GM19468 (cell line): ENCODE data around the gene NMUR2.

Experiments
- ATAC-seq: cut with Tn5 transposase; IDR thresholded peaks from one replicate; pipeline ENCODE4 v1.9.1; 2021; ENCODE audit warnings: mild to moderate bottlenecking, moderate library complexity, moderate number of reproducible peaks; ENCODE audit not compliant: unreplicated experiment; ENCODE audit errors: extremely low read depth

Gene NMUR2

DNA sequence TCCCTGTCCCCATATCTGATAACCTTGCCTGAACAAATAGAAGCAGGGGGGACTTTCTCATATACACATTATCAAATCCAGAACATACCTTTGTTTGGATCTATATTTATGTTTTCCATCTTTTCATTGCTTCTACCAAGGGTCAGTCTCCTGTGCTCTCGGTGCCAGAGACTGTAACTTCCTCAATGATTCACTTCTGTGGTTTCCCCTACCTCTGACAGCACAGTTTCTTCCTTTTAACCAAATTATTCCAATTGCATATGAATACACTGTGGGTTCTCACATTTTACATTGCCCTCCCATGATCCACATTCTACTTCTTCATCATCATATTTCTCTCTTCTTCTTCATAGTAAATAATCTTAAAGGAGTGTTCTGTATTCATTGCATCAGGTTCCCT is 32.2 kb downstream of the NMUR2 start:
- ATAC-seq = no peak

DNA sequence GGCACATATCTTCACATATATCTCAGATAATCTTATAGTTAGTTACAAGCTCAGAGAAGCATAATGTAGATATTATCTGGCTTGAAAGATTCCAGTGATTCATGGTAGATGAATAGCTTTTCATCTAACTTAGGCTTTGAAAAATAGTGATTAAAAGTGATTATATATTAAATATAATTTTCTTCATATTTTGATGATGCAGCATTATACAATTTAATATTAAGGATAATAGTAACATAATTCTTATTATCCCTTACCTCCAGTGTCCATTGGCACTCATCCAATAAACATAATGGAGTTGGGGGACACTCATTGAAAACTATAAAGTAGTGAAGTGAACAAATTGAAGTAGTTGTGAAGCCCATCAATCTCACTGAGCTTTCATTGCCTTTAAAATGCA is 35.8 kb downstream of the NMUR2 start:
- ATAC-seq = no peak

DNA sequence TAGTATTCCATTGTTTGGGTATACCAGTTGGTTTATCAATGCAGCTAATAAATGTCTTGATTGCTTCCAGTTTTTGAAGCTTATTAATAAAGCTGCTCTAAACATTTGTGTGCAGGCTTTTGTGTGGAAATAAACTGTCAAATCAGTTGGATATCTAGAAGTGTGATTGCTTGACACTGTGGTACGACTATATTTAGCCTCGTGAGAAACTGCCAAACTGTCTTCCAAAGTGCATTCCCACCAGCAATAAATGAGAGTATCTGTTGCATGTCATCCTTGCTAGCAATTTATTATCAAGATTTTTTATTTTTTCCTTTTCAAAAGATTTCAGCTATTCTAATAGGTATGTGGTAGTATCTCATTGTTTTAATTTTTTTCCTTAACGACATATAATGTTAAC is 37.5 kb downstream of the NMUR2 start:
- ATAC-seq = no peak

DNA sequence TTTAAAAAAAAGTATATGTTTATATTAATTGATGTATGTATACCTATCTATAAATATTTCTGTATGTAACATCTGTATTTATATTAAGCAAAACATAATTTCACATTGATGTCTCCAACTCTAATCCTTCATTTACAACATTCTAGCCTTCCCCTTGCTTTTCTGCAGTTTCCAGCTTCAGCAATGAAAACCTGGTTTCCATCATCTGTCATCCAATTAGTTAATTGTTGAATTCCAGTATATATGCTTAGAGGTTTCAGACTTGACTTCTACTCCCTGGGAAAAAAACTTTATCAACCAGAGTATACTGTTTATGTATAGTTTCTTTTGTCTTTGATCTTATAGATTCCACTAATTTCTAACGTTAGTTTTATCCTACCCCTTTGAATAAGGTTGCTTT is 38.4 kb downstream of the NMUR2 start:
- ATAC-seq = no peak

DNA sequence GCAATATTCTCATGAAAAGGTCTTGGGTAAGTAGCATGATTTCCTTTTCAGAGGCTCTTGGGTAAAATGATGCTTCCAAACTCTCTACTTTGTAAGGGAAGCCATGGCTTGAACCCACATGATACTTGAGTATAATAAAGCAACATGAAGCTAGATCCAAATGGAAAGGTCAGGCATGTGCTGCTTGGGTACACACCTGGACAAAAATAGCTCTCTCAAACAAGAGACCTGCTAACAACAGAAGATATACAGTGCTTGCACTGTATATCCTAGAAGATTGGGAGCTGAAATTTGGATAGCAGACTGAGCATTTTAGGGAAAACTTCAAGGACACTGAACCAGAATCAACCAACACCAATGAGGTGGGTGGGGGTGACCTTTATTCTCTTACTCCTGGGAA is 40.2 kb downstream of the NMUR2 start:
- no peak for ATAC-seq

DNA sequence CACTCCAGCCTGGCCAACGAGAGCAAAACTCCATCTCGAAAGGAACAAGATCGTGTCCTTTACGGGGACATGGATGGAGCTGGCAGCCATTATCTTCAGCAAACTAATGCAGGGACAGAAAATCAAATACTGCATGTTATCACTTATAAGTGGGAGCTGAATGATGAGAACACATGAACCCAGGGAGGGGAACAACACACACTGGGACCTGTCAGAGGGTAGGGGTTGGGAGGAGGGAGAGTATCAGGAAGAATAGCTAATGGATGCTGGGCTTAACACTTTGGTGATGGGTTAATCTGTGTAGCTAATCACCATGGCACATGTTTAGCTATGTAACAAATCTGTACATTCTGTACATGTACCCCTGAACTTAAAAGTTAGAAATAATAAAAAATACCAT is 40.9 kb downstream of the NMUR2 start:
- no peak for ATAC-seq

DNA sequence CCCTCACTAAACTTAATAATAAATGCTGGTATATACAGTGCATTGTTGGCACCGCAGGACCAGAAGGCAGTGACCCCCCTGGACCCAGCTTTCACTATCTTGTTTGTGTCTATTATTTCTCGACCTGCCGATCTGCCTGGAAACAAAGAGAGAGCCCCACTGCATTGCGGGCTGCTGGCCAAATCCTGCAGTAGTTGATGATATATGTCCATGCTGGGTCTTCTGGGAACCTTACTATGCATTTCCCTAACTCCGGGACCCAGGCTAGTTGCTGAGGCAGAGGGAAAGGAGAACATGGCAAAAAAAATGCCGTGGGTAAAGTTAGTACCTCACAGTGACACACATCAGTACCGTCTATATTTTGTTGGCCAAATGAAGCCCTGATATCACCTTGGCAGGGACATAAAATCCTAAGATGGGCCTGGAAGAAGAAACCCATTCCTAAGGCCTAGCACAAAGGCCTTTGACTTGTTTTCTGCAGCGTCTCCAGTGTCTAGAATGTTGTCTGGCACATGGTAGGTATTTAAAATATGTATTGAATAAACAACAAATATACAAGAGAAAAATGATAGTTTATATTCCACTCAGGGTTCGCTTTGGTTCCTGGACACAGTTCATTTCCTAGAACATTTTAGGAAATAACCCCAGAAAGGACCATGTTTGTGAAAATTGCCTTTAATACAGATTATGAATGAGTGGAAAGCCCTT is 46.1 kb downstream of the NMUR2 start:
- no peak for ATAC-seq

DNA sequence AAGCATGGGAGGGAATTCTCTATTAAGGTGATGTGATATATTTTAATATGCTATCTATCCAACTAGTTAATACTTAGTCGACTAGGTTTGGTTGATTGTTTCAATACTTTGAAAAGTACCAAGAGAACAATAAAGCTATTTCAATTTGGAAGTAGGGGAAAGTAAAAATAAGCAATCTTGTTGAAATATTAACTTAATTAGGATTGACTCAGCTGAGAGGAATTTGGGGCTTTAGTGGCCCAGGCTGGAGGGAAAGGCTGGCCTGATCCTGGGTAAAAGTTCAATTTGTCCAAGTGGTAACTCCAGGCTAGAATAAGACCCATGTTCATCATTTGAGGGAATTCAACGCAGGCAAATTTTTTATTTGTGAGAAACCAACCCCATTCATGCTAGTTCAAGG is 48.6 kb downstream of the NMUR2 start:
- no peak for ATAC-seq

DNA sequence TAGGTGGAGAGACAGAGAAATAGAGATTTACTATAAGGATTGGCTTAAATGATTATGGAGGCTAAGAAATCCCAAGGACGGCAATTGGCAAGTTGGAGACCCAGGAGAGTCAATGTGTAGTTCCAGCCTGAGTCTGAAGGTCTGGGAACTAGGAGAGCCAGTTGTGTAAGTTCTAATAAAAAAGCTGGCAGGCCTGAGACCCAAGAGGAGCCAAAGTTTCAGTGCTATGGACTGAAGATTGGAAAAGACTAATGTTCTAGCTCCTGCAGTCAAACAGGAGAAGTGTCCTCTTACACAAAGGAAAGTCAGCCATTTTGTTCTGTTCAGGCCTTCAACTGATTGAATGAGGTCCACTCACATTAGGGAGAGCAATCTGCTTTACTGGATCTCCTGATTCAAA is 50.0 kb downstream of the NMUR2 start:
- ATAC-seq = no peak

DNA sequence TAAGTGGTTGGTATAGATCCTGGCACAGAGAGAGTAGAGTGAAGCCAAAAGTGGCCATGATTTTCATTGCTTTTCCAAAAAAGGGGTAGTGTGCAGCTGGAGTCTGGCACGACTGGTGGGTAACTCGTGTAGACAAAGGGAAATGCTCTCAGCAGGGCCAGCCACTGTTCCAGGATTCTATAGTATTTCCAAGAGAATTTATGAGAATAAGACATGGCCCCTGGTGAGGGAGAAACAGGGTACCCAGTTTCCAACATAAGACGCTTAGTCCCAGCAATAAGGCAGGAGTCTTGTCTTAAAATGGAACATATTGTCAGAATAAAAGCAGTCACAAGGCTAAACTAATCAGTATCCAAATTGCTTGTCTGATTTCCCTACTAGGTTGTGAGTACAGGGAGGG is 52.1 kb downstream of the NMUR2 start:
- ATAC-seq = no peak

DNA sequence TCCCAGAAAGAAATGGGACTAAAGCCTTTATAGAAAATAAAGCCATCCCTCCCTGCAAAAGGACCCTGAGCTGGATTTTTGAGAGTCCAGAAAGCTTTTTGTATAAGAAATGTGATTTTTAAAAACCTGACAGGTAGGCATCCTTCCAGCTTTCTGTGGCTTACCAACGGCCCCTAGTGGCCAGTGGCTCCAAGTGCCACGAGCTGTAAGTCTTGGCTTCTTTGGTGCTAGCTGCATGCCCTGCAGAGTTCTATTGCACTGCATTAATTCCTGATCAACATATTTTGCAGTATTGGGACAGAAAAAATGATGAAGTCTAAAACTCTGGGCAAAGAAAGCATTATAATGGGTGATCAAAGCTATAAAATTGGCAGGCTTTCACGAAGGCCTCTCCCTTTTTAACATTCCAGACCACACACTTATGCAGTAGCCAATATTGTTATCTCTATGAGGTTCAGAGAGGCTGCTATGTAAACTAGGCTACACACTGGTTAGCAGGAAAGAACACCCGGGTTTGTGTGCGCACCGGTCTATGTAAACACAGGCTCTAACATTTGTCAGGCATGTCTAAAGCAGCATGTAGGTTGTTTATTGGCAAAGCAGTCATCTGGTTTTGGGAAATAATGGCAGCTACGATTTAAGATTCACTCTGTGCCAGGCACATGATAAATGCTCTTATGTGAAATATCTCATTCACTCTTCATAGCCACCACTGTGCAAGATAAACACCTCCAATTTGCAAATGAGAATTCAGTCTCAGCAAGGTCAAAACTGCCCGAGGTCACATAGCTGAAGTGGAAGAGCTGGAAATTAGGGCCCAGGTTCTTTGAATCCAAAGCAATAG is 55.2 kb downstream of the NMUR2 start:
- peak; percentile 82 for ATAC-seq
